Endothelial cell of umbilical vein (primary cell): ENCODE measurements around the gene CEP152.

Source experiments
- CTCF ChIP-seq, 2 donors: IDR thresholded peaks; 1 replicate in 1 of 2; 2 replicates in 1 of 2; pipeline ENCODE4 v1.5.1; 2011; ENCODE audit warnings: low read length in 2 of 2, mild to moderate bottlenecking in 2 of 2, moderate library complexity in 2 of 2, control low read depth in 1 of 2, inconsistent platforms in 1 of 2, low read depth in 1 of 2; ENCODE audit not compliant: insufficient read depth in 1 of 2; ENCODE audit errors: extremely low read depth in 1 of 2
- EZH2 ChIP-seq: IDR thresholded peaks from 2 replicates; pipeline ENCODE4 v1.6.1; 2012; ENCODE audit warnings: borderline replicate concordance, low read depth, mild to moderate bottlenecking, moderate library complexity, low read length, inconsistent platforms; ENCODE audit not compliant: severe bottlenecking
- FOS ChIP-seq: IDR thresholded peaks from 2 replicates; pipeline ENCODE4 v1.6.1; 2011; ENCODE audit warnings: mild to moderate bottlenecking, low read length, moderate library complexity, borderline replicate concordance; ENCODE audit not compliant: insufficient read depth
- GATA2 ChIP-seq: IDR thresholded peaks from 2 replicates; pipeline ENCODE4 v1.7.0; 2011; ENCODE audit warnings: low read depth, mild to moderate bottlenecking, moderate library complexity, mixed read lengths, low read length; ENCODE audit not compliant: insufficient read length, insufficient read depth
- MAX ChIP-seq: IDR thresholded peaks from 2 replicates; pipeline ENCODE4 v1.6.1; 2011; ENCODE audit not compliant: insufficient read depth, insufficient read length
- POLR2A ChIP-seq: IDR thresholded peaks from 2 replicates; pipeline ENCODE4 v1.6.1; 2012; ENCODE audit warnings: low read depth, mild to moderate bottlenecking, control low read depth, low read length
- POLR2AphosphoS5 ChIP-seq: IDR thresholded peaks from 2 replicates; pipeline ENCODE4 v1.6.1; 2012; ENCODE audit warnings: low read depth, mild to moderate bottlenecking, control low read depth, low read length, moderate library complexity; ENCODE audit not compliant: insufficient read depth

- no peak for TF ChIP-seq POLR2A
- no peak for TF ChIP-seq CTCF (IDR thresholded peaks at IDR 0.05; ENCODE audit: extremely low read depth in 1 of 2, insufficient read depth in 1 of 2, low read depth in 1 of 2, low read length in 2 of 2)
- TF ChIP-seq MAX: no peak
- TF ChIP-seq GATA2: no peak
- TF ChIP-seq POLR2AphosphoS5: no peak
- no peak for TF ChIP-seq EZH2
- TF ChIP-seq FOS: no peak
These were observed 28.0 kb downstream of the CEP152 start for GRCh38 chr15:48782911-48783310.
